PFSK-1 (cell line): ENCODE measurements around the gene ODAD4.

Experiments
- FOXP2 ChIP-seq: optimal IDR thresholded peaks from 2 replicates; pipeline ENCODE3; 2011; ENCODE audit warnings: borderline replicate concordance, control low read depth, inconsistent platforms; ENCODE audit not compliant: insufficient read depth; ENCODE audit errors: extremely low read length, extremely low read depth
- POLR2AphosphoS5 ChIP-seq: IDR thresholded peaks from 2 replicates; pipeline ENCODE4 v1.6.1; 2012; ENCODE audit warnings: low read depth, mild to moderate bottlenecking, control low read depth, low read length, moderate library complexity
- REST ChIP-seq, 2 experiments: IDR thresholded peaks; 2 replicates each; pipeline versions ENCODE4 v1.6.1 to v1.8.0; 2011 to 2012; ENCODE audit warnings: low read depth in 2 of 2, low read length in 2 of 2, control low read depth in 1 of 2, inconsistent platforms in 1 of 2, mild to moderate bottlenecking in 1 of 2, moderate library complexity in 1 of 2; ENCODE audit not compliant: insufficient read depth in 1 of 2
- SIN3A ChIP-seq: IDR thresholded peaks from 2 replicates; pipeline ENCODE4 v1.6.1; 2012; ENCODE audit warnings: mild to moderate bottlenecking, low read length, moderate library complexity, borderline replicate concordance; ENCODE audit not compliant: insufficient read depth
- TAF1 ChIP-seq: IDR thresholded peaks from 2 replicates; pipeline ENCODE4 v1.6.1; 2012; ENCODE audit warnings: low read length, control low read depth, borderline replicate concordance; ENCODE audit not compliant: insufficient read depth

The ODAD4 gene

GRCh38 chr17:41915566-41915965, 14.9 kb upstream of the ODAD4 start:
- no peak for TF ChIP-seq SIN3A
- no peak for TF ChIP-seq REST (IDR thresholded peaks at IDR 0.05; ENCODE audit: insufficient read depth in 1 of 2, low read depth in 2 of 2, low read length in 2 of 2)
- no peak for TF ChIP-seq POLR2AphosphoS5
- no peak for TF ChIP-seq FOXP2
- TF ChIP-seq TAF1 = no peak

GRCh38 chr17:41917192-41917591, 13.2 kb upstream of the ODAD4 start:
- TF ChIP-seq POLR2AphosphoS5 (no peak), REST (IDR thresholded peaks at IDR 0.05; ENCODE audit: insufficient read depth in 1 of 2, low read depth in 2 of 2, low read length in 2 of 2) (no peak), TAF1 (no peak), SIN3A (no peak), FOXP2 (no peak)

GRCh38 chr17:41917679-41918313, 12.6 kb upstream of the ODAD4 start:
- no peak for TF ChIP-seq REST (IDR thresholded peaks at IDR 0.05; ENCODE audit: insufficient read depth in 1 of 2, low read depth in 2 of 2, low read length in 2 of 2)
- 0 out of 2 replicates have a peak, but pooled peaks have one; percentile 50 for TF ChIP-seq SIN3A
- no peak for TF ChIP-seq FOXP2
- peak; percentile 44; the same call in 1 of the 2 replicates for TF ChIP-seq TAF1
- TF ChIP-seq POLR2AphosphoS5 = no peak

- peak; percentile 97 for TF ChIP-seq POLR2AphosphoS5
- TF ChIP-seq FOXP2 = peak; percentile 31
- no peak for TF ChIP-seq REST (IDR thresholded peaks at IDR 0.05; ENCODE audit: insufficient read depth in 1 of 2, low read depth in 2 of 2, low read length in 2 of 2)
- TF ChIP-seq SIN3A = no peak
- TF ChIP-seq TAF1 = peak; percentile 87; the same call in 1 of the 2 replicates
Observed at GRCh38 chr17:41918314-41919164, 11.9 kb upstream of the ODAD4 start, which contains the start of gene ACLY. ACLY (minus strand) TSS chr17:41918951; CDS start chr17:41913873, 5,078 bp downstream.
